ENCODE results near the gene TMEM135. TPM values are rescaled to one million over a fixed set of nuclear protein-coding genes. Genes with fewer than 3 reads are reported as not detected.
A peak's percentile ranks its signal among the peaks of the same experiment; 100 is the strongest.

Gene TMEM135
- total RNA-seq, 1 donor from 2014 or later = 46.4 TPM

DNA sequence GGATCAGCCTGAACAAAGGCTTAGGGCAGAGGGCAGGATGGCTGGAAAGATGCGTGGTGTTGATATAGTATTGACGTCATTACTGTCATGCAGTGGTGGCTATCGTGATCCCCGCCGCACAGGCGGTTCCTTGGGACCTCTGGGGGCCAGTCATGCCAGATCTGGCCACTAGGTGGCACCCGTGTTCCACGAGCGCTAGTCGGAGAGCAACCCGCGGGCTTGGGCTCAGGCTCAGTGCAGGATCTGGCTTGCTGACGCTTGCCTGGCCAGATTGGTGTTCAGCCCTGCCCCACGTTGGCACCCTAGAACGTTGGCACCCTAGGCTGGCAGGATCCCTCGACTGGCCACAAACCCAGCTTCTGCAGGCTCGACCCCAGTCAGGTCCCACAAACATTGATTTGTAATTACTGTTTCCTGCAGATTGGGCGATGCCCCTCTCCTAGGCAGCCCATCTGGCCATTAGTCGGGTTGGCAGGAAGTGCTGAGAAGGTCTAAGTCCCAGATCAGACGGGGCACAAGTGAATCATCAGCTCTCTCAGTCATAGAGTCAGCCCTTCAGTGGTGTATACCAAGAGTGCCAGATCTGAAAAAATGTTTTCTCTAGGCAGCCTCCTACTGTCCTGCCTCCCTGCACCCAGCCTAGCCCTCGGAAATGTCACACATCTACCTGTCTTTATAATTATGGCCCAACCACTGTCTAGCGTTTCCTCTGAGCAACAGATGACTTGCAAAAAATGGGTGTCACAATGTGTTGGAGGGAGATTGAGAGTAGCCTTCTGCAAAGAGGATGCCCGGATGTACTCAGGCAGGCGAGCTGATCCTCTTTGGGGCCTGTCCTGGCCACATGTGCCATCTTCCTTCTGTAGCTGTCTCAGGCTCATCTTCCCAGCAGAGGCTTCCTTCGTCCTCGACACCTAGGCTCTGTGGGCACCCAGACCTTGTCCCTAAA is 315.3 kb downstream of the TMEM135 start:
- no peaks in the 10 kb centered on the region for H3K4me1 Mint-ChIP-seq
- Histone ChIP-seq H3K4me2 (peak overlapping the region; percentile 33), H3K36me3 (no peaks in the 10 kb centered on the region), H3K27me3 (no peaks in the 10 kb centered on the region), H3K4me3 (no peak overlapping the region), H3F3A (ENCODE audit: low read depth) (no peaks in the 10 kb centered on the region), H3K9me3 (ENCODE audit: low read depth) (no peaks in the 10 kb centered on the region), H2AFZ (replicated peaks) (no peak overlapping the region), H3K4me1 (no peaks in the 10 kb centered on the region), H3K9ac (no peak overlapping the region), H3K79me2 (ENCODE audit: low read depth) (no peaks in the 10 kb centered on the region), H4K20me1 (ENCODE audit: low read depth) (no peaks in the 10 kb centered on the region), H3K27ac (no peak overlapping the region)
- H3K27me3 Mint-ChIP-seq (ENCODE audit: insufficient read depth, low read depth) = peaks cover 6% of the 10 kb centered on the region
- H3K4me3 Mint-ChIP-seq = no peak overlapping the region
- TF ChIP-seq, protein P1, sequence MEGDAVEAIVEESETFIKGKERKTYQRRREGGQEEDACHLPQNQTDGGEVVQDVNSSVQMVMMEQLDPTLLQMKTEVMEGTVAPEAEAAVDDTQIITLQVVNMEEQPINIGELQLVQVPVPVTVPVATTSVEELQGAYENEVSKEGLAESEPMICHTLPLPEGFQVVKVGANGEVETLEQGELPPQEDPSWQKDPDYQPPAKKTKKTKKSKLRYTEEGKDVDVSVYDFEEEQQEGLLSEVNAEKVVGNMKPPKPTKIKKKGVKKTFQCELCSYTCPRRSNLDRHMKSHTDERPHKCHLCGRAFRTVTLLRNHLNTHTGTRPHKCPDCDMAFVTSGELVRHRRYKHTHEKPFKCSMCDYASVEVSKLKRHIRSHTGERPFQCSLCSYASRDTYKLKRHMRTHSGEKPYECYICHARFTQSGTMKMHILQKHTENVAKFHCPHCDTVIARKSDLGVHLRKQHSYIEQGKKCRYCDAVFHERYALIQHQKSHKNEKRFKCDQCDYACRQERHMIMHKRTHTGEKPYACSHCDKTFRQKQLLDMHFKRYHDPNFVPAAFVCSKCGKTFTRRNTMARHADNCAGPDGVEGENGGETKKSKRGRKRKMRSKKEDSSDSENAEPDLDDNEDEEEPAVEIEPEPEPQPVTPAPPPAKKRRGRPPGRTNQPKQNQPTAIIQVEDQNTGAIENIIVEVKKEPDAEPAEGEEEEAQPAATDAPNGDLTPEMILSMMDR (IDR thresholded peaks at IDR 0.05) = peak; percentile 95
- TF ChIP-seq EZH2 (IDR thresholded peaks at IDR 0.05) = no peak
- no peak overlapping the region for H3K27ac Mint-ChIP-seq
- H3K9me3 Mint-ChIP-seq = no peaks in the 10 kb centered on the region
- DNase-seq (ENCODE audit: low spot score) = peak; percentile 89
- peaks cover 1% of the 10 kb centered on the region for H3K36me3 Mint-ChIP-seq

DNA sequence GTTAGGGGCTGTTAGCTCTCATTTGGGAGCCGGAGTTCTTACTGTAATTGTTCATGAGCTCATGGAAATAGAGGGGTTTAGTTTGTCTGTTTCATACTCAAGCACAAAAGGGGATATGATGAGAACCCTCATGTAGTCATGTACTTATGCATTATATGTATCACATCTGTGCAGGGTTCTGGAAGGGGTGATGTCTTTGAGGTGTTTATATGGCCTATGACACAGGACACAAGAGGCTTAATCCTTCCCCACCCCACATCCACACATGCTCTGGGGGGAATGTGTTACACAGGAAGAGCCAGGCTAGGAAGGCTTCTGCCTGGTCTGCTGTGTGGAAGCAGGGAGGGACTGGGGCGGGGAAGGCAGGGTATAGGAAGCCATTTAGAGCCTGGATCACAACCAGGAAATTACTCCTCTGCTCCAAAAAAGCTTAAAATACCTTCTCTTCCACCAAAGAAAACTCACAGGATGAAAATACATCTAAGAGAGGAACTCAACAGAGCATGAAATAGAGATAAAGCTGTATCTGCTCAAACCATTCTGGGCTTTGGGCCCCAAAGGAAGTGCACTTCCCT is 316.1 kb downstream of the TMEM135 start:
- Mint-ChIP-seq H3K9me3 (no peaks in the 10 kb centered on the region), H3K4me3 (no peak overlapping the region), H3K36me3 (peaks cover 1% of the 10 kb centered on the region), H3K27me3 (ENCODE audit: insufficient read depth, low read depth) (peaks cover 6% of the 10 kb centered on the region), H3K27ac (no peak overlapping the region), H3K4me1 (no peaks in the 10 kb centered on the region)
- DNase-seq (ENCODE audit: low spot score) = no peak
- TF ChIP-seq EZH2 (IDR thresholded peaks at IDR 0.05) (no peak), EZH2phosphoT487 (IDR thresholded peaks at IDR 0.05) (no peak)
- TF ChIP-seq, protein P1 (IDR thresholded peaks at IDR 0.05) = no peak
- no peaks in the 10 kb centered on the region for H3K79me2 ChIP-seq (ENCODE audit: low read depth)
- no peaks in the 10 kb centered on the region for H3K27me3 ChIP-seq
- H4K20me1 ChIP-seq (ENCODE audit: low read depth) = no peaks in the 10 kb centered on the region
- no peak overlapping the region for H3K27ac ChIP-seq
- no peaks in the 10 kb centered on the region for H3K9me3 ChIP-seq (ENCODE audit: low read depth)
- H3F3A ChIP-seq (ENCODE audit: low read depth) = no peaks in the 10 kb centered on the region
- no peak overlapping the region for H3K9ac ChIP-seq
- no peaks in the 10 kb centered on the region for H3K36me3 ChIP-seq
- H3K4me1 ChIP-seq = no peaks in the 10 kb centered on the region
- no peak overlapping the region for H3K4me3 ChIP-seq
- no peak overlapping the region for H3K4me2 ChIP-seq
- H2AFZ ChIP-seq (replicated peaks) = no peak overlapping the region

DNA sequence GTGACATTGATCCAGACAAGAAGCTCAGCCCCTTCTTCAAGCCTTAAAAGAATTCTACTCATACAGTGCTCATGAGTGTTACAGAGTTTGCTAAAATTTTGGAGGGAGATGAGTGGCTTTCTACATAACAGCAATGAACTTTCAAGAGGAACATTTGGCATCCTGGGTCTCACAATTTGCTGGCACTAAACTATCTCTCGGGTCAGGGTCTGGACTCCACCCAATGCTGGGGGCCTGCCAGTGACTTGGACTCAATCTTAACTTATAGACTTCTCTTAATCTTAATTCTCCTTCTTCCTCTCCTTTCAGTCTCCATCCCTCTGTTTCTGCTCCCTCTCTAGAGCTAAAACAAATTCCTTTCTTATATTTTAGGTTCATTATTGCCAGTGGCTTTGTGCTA is 317.9 kb downstream of the TMEM135 start:
- Histone ChIP-seq H3K4me2 (no peak overlapping the region), H3K36me3 (no peaks in the 10 kb centered on the region), H4K20me1 (ENCODE audit: low read depth) (no peaks in the 10 kb centered on the region), H3K79me2 (ENCODE audit: low read depth) (no peaks in the 10 kb centered on the region), H3K27me3 (no peaks in the 10 kb centered on the region), H3K27ac (no peak overlapping the region), H3K9ac (no peak overlapping the region), H3F3A (ENCODE audit: low read depth) (no peaks in the 10 kb centered on the region), H3K9me3 (ENCODE audit: low read depth) (no peaks in the 10 kb centered on the region), H3K4me1 (no peaks in the 10 kb centered on the region), H3K4me3 (no peak overlapping the region), H2AFZ (replicated peaks) (no peak overlapping the region)
- H3K9me3 Mint-ChIP-seq = no peaks in the 10 kb centered on the region
- peak overlapping the region; percentile 68 for H3K27ac Mint-ChIP-seq
- H3K4me3 Mint-ChIP-seq = no peak overlapping the region
- DNase-seq (ENCODE audit: low spot score) = no peak
- H3K36me3 Mint-ChIP-seq = peaks cover 1% of the 10 kb centered on the region
- TF ChIP-seq EZH2 (IDR thresholded peaks at IDR 0.05) (no peak), EZH2phosphoT487 (IDR thresholded peaks at IDR 0.05) (no peak)
- TF ChIP-seq, protein P1 (IDR thresholded peaks at IDR 0.05) = no peak
- no peaks in the 10 kb centered on the region for H3K4me1 Mint-ChIP-seq
- peaks cover 6% of the 10 kb centered on the region for H3K27me3 Mint-ChIP-seq (ENCODE audit: insufficient read depth, low read depth)

Measured in neural progenitor cell (in vitro differentiated cells).